HG03039 (cell line): Measurements from ENCODE around the gene MGAT5.
A peak's percentile ranks its signal among the peaks of the same experiment; 100 is the strongest.

Experiments used
- ATAC-seq: cut with Tn5 transposase; IDR thresholded peaks from one replicate; pipeline ENCODE4 v1.9.1; 2021; ENCODE audit warnings: mild to moderate bottlenecking, moderate library complexity; ENCODE audit not compliant: unreplicated experiment

MGAT5 gene

DNA sequence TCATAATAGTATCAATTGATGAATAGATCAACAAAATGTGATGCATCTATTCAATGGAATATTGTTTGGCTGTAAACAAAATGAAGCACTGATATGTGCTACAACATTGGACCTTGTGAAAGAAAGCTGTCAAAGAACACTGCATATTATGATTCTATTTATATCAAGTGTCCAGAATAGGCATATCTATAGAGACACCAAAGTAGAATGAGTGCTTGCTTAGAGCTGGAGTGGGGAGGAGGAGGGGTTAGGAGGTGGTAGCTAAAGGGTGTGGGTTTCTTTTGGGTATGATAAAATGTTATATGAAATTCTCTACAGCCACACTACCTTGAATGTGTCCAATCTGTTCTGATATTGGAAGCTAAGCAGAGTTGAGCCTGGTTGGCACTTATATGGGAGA, 23.0 kb upstream of the MGAT5 start:
- ATAC-seq = no peak

DNA sequence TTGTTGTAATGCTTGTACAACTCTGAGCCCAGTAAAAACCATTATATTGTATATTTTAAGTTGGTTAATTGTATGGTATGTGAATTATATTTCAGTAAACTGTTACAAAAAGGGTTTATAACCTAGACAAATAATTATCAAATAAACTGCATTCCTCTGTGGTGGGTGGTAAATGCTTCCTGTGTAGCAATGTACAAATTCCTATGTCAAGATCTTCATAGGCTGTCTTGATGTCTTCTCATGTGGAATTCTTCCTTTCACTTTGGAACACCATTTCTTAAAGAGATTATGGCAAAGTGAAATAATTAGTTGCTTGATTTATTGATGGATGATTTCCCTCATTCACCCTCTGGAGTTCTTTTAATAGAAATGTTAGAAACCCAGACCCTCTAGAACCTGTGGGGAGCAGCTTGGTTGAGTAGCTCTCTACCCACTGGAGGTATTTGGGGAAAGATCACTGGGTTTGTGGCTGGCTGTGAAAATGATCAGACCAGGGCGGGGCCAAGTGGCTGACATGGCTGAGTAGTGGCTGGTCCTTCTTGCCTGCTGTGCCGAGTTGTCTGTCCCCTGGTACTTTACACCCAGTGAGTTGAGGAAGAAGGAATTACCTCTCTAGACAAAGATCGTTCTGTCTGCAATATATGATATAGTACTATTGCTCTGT, 22.4 kb upstream of the MGAT5 start:
- peak; percentile 36 for ATAC-seq

DNA sequence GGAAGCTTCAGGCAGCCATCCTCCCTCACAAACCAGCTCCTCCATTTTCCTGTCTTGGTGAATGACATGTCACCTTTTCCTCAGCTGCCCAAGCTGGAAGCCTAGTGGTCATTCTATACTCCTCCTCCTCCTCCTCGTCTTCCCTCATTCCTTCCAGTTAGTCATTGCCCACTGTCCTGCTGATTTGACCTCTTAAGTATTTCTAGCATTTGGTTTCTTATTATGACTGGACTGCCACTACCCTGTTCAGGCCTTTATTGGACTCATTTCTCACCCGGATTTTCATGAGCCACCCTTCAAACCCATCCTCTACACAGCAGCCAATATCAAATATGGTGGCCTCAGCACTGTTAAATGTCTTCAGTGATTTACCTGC, 21.9 kb upstream of the MGAT5 start:
- peak; percentile 28 for ATAC-seq

DNA sequence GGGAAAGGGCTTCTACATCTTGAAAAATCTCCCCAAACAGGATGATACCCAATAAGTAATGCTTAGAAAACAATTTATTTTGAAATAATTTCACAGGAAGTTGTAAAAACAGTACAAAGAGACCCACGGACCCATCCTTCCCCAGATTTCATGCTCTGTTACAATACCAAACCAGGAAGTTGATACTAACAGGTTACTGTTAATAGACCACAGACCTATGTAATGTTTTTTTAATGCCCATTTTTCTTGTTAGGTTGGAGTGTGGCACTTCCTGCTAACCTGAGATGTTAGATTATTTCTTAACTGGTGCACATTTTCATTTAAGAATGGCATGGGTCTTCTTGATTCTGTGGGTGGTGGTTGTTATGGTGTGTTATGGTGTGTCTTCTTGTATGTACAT, 21.4 kb upstream of the MGAT5 start:
- ATAC-seq = no peak

DNA sequence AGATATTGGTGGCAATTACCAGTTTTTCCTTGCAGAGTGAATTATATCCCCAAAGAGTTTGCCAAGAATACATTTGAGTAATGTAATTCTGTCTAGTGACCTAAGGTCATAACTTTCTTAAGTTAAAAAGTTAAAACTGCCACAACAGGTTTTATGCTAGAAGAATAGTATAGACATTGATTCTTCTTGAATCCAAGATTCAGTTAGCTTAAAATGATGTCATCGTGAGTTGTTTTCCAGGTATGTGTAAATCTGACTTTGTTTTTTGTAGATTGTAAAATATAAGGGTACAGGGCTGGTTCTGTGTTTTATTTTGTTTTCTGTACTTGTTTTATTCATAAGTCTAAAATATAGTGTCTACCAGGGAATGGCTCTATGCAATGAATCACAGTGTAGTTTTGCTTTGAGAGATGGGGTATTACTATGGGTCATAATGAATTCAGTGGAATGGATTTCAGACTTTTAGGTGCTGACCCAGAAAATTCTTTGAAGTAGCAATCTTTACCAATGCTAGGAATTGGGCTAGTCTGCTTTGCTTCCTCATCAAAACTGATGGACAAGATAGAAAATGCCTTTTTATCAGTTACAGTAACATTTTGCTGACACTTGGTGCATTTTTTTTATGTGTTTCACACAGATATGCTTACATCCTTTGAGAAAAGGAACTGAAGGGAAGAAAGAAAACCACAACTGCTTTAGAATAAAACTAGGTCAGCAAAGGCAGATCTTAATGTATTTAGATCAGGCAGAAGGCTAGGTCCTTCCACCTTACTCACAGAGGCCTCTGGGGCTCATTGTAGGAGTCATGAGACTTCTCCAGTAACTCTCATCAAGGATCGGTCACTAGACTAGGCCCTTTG, 20.8 kb upstream of the MGAT5 start:
- ATAC-seq = peak; percentile 28

DNA sequence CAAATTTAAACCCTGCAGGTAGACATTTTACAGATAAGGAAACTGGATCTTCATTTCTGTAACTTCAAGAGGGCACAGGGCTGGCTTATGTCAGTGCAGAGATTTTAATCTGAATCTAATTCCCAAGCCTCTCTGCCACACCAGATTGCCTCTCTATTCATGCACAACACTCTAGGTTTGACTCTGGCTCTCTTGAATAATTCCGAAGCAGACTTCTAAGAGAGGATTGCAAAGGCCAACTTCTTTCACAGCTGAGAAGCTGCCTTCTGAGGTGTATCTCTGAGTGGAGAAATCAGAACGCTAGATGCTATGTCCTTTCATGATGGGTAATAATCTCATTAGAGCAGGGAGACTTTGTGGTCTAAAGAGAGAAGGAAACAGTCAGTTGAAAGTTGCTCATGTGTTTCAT, 20.1 kb upstream of the MGAT5 start:
- ATAC-seq = peak; percentile 43

DNA sequence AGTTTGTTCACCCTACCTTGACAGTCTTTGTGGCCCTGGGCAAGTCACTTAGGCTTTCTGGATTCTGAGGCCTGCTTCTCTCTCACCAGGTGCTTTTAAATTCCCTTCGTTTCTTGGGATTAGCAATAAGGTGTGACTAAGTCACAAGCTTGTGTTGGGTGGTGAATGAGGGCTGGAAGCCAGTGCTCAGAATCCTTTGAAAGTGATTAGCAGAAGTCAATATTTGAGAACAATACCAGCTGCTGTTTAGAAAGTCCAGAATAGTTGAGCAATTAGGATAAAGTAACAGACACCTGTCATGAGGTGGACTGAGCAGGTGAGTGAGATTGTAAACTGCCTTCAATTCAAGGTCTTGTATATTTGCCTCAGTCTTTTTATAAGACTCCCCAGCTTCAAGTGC, 19.3 kb upstream of the MGAT5 start:
- no peak for ATAC-seq

DNA sequence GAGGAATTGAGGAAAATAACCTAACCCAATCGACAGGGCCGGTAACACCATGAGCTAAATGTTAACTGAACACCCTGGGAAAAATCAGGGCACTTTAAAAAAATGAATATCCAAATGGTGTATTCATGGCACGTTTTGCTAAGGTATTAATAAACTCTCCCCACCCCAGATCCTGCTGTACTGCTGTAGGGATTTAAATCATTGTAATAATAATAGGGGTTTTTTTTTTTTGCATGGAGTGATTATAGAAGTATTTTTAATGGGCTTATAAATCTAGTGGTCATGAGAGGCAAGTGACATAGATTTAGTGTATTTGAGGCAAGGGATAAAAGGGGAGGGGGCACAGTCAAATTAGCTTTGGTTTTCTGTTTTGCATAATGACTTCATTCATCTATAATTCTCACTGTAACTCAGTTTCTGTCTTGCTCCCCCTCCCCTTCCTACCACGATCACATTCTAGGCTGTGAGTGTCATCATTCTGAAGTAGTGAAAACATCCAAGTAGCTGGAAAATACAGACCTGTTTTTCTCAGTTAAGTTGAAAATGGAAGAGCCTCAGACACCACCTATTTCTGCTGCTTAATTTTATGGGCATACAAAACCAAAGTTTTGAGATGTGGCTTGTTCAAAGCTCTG, 18.2 kb upstream of the MGAT5 start:
- no peak for ATAC-seq

DNA sequence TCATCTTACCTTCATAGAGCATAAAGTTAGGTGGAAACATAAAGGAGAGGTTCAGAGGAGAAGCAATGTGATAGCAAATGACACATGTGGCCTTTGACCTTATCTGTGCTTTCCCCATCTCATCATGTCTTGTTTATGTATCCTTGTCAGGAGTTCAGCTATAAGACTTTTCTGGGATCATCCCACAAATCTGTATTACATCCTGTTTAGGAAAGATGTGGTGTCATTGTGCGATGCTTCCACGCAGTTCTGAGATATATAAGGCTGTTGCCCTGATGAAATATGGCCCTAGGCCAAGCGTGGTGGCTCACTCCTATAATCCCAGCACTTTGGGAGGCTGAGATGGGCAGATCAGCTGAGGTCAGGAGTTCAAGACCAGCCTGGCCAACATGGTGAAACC, 15.5 kb upstream of the MGAT5 start:
- ATAC-seq = no peak

DNA sequence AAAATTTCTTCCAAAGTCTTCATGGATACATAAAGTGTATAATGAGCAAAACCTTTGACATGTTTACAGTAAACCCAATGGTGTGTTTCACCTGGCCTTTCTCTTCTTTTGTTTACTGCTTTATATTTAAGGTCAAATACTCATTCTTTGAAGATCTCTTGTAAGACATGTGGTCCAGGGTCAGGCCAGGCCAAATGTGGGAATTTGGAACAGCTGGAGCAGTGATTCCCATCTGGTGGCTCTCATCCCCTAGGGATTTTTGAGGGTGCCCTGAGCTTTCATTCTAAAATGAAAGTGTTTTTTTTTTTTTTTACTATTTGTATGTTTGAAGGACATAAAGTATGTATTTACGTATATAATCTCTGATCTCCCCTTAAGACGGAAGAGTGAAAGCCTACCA, 13.8 kb upstream of the MGAT5 start:
- ATAC-seq = no peak

DNA sequence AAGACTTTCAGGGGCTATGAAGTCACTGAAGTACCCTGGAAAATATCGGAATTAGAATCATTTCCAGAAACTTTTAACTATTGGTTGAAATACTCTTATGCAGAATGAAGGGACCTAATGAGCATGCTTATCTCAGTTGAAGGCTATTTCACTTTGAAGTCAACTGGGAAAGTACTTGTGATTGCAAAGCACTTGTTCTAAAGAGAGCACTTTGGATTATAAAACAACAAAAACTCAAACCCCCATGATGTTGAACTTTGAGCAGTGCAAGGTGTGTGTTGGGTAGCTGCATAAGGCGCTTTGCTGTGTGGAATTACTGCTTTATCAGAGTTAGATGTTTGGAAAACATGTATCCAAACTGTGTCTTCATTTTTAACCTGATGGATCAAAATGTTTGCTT, 12.0 kb upstream of the MGAT5 start:
- ATAC-seq = no peak

DNA sequence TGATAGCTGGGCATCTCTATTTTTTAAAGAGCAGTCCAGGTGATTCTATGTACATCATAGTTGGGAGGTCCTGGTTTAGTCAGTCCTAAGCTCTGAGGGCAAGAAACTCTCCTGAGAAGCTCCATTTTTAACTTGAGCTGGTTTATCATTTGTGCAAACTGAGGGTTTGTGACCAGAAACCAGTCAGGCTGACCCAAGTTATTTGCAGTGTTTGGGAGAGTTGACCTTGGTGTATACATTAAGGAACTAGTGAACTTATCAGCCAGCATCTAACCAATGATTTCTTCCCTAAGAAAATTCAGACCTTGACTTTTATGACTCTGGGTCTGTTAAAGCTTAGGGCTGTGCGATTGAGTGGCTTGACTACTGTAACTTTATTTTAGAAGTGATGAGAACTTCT, 10.6 kb upstream of the MGAT5 start:
- no peak for ATAC-seq

DNA sequence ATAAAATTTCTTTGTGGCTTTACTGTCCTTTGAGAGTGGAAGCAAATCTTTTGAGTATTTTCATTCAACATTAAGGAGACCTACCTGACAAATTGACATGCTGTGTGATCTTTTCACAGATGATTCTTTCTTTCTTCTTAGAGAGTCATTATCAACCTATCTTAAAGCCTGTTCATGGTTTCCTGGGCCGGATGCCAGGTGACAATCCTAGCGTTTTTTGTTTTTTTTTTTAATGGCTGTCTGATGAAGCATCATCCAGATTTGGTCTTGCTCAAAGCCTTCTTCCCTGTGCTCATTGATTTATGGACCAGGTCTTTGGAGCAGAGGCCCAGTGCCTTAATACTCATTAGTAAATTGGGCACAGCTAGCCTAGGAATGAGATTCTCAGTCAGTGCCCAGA, 9.8 kb upstream of the MGAT5 start:
- ATAC-seq = no peak

DNA sequence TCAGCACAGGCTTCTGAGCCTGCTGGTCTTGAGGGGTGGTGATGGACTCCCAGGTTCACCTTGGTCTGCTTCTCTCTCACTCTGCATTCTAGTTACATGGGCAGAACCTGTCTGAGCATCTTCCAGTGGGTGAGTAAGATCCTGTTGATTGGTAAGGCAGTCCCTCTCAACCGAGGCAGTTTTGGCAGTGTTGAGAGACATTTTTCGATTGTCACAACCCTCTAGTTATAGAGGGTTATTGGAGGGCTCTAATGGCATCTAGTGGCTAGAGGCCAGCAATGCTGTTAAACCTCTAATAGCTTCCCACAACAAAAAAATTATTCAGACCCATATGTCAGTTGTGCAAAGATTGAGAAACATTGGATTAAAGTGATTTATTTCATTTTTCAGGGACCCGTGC, 9.3 kb upstream of the MGAT5 start:
- no peak for ATAC-seq

DNA sequence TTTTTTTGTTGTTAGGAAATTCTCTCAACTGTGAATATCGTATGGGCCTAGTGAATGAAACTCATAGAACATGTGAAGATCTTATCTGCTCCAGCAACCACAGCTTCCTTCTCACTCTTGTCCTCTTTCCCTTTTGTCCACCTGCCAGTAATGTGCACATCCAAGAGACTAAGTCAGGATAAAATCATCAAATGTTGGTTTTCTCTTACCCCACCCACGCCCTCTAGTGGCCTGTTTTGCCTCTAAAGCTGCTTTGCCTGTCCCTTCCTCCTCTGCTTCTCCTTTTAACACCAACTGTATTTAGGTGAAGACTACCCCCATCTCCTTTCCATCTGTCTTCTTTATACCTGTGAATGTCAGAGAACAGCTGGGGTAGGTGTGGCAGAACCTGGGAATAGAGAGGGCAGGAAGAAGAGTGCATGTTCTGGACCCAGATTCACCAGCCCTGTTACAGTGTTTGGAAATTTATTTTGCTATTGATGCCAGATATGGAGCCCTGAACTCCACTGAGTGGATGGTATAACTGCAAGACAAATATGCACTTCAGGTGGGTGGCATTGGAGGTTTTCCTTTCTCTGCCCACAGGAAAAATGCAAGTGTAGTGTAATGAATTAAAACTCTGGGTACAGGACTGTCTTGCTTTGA, 8.4 kb upstream of the MGAT5 start:
- ATAC-seq = no peak

DNA sequence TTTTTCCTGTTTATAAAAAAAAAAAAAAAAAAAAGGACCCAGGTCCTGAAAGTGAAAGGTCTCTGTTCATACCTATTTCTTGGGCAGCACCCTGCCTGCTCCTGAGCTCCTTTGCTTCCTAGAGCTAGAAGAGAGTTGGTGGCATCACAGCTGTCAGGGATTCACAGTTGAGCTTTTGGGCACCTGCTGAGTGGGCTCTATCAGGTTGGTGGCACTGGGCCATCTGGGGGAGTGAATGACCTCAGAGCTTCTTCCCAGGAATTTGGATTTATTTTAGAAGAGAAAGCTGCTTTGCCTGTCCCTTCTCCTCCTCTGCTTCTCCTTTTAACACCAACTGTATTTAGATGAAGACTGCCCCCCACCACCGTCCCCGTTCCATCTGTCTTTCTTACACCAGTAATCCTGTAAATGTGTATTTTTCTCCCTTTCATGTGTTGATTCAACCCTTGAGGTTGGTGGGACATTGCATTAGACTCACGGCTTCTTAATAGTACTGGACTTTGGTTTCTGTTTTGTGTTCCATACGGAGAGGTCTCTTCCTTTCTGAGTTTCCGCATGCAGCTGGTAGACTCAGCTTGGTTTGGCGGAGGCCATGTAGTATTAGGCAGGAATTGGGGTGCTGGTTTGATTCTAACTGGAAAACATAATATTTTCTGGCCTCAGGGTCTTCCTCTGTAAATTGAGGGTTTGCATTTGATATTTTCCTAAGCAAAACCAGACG, 7.6 kb upstream of the MGAT5 start:
- no peak for ATAC-seq

DNA sequence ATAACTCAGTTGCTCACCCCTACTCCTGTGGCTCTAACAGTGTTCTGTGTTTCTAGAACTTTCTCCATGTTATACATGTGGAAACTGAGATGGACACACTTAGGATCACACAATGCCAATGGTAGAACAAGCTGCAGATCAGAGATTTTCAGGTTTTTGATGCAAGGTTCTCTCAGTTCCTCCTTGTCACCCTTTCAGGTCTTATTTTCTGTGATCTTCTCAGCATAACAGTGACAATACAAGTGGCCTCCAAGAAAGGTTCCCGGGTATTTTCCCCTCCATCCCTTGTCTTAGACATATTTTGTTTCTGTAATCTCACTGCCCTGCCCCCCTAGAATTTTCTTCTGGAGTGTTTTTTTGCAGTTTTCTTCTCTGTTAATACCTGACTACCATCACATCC, 6.2 kb upstream of the MGAT5 start:
- peak; percentile 44 for ATAC-seq

DNA sequence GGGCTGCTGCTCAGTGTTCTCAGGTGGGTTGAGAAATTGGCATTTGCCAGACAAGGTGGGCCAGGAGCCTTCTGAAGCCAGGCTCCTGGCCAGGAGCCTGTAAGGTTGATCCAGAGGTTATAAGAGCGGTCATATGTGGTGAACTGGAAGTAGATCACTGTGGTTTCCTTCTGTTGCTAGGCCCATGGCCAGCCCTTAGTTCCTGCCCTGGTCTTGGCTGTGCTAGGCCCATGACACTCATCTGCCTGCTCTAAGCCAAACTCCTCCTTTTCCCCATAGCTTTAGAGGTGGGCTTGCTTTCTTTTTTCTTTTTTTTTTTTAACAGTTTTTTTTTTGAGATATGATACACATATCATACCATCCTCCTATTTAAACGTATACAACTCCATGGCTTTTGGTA, 5.0 kb upstream of the MGAT5 start:
- no peak for ATAC-seq

DNA sequence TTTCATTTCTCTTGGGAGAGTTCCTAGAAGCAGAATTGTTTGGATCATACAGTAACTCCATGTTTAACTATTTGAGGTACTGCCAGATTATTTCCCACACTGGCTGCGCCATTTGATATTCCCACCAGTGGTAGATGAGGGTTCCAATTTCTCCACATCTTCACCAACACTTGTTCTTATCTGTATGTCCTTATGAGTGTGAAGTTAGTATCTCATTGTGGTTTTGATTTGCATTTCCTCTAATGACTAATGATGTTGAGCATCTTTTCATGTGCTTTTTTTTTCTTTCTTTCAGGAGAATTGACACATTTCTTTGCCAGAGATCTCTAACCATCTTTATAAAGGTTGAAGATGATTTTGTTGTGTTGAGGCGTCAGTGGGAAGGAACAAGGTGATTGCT, 4.1 kb upstream of the MGAT5 start:
- no peak for ATAC-seq

DNA sequence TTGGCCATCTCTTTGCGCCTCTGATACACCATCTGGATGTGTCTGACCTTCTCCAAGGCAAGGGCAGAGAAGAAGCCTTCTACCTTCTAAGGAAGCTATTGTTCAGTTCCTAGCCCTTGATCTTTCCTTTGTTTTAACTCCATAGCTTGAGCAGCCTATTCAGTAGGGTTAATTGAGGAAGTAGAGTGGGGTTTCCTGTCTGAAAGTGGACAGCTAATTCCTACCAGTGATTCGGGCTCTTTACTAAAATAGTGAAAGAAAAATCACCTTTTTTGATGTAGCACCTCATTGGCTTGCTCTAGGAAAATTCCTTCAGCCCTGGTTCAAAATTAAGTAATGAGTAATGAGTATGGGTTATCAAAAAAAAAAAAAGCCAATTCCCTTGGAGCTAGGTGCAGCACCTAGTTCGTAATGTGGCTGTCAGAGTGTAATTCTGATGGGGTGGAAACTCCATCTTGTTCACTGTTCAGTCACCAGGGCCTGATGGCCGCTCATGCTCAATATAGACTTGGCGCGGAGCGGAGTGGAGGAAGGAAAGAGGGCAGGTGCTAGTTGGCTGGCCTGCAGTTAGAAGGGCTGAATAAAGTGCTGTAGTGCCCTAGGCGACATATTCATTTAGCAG, 2.9 kb upstream of the MGAT5 start:
- ATAC-seq = no peak
